Right lobe of liver (tissue), 4 donors: ENCODE measurements around the gene TNFSF4.

Source experiments
- CTCF ChIP-seq, 4 donors: fragments of 200-600 bp in 3 of 4; fragments of 450-650 bp in 1 of 4; IDR thresholded peaks; one replicate each; pipeline versions ENCODE4 v1.5.1 to v1.8.0; 2016 to 2022; ENCODE audit warnings: antibody characterized with exemption in 4 of 4, mild to moderate bottlenecking in 2 of 4
- POLR2A ChIP-seq: fragments of 450-650 bp; IDR thresholded peaks from one replicate; pipeline ENCODE4 v1.6.1; 2017; ENCODE audit warnings: antibody characterized with exemption, mild to moderate bottlenecking
- donor health status: DM: no; HTN: no; CAD: no.
- donor health status: DM: no; HTN: no; CAD: no.
- donor health status: DM: no; HTN: yes; CAD: no.

DNA sequence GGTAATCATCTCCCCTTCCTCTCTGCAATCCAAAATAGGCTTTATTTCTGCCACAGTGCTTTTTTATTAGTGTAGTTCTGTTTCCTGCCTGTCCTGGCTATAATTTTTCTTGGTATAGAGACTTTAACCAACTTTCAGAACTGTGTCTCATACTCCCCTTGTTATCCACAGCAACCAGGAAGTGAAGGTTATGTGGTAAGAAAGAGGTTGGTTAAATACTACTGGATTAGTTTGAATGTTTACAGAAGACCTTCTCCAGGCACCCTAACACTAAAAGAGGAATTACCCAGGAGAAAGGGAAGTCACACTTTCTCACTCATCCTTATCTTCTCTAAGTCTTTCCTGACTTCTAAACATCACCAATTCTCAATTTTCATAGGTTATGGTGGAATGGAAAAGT lies 17.8 kb upstream of the TNFSF4 start:
- TF ChIP-seq CTCF (IDR thresholded peaks at IDR 0.05) = no peak
- TF ChIP-seq POLR2A = no peak
